ENCODE results near the gene CSDE1. TPM values are rescaled to one million over a fixed set of nuclear protein-coding genes. Genes with fewer than 3 reads are reported as not detected.

CSDE1 gene
- total RNA-seq, 1 experiment from 2014 or later: 403 TPM

DNA sequence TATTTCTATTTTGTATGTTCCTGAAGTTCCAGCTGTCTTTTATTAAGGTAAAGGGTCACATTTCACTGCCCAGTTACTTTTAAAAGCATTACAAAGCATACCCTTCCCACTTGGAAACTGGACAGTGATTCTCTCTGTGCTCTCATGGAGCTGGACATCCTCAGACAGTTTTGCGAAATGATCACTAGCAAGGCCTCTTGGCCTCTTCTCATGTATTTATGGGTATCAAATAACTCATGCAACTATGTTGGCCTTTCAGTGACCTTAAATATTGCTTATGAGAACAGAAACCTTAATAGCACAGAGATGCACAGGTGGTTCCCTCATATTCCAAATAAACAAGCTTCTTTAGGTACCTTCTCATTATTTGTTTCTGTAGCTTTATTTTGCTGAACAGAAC is 54.5 kb downstream of the CSDE1 start:
- no peaks in the 10 kb centered on the region for H3K4me1 Mint-ChIP-seq (ENCODE audit: low read depth, unreplicated experiment)
- intact Hi-C loops (cut with micrococcal nuclease; ENCODE audit: unreplicated experiment): no loop called here
- Histone ChIP-seq H3K36me3 (ENCODE audit: control insufficient read depth, insufficient read depth, low read length) (no peaks in the 10 kb centered on the region), H3K4me1 (no peaks in the 10 kb centered on the region), H3K9me3 (no peaks in the 10 kb centered on the region), H3K4me3 (ENCODE audit: low read depth, low read length) (no peak overlapping the region), H3K27me3 (replicated peaks; ENCODE audit: control insufficient read depth, insufficient read depth, low read length) (no peaks in the 10 kb centered on the region)
- no peak overlapping the region for H3K4me3 Mint-ChIP-seq (ENCODE audit: unreplicated experiment)
- ChIA-PET CTCF (no interaction called here), POLR2A (no interaction called here)
- H3K27ac Mint-ChIP-seq (ENCODE audit: unreplicated experiment): no peak overlapping the region
- no peak for DNase-seq
- H3K27me3 Mint-ChIP-seq (ENCODE audit: insufficient read depth, unreplicated experiment): no peaks in the 10 kb centered on the region
- H3K9me3 Mint-ChIP-seq (ENCODE audit: unreplicated experiment): no peaks in the 10 kb centered on the region
- peaks cover 16% of the 10 kb centered on the region for H3K36me3 Mint-ChIP-seq (ENCODE audit: insufficient read depth, unreplicated experiment)
- TF ChIP-seq, protein P1, sequence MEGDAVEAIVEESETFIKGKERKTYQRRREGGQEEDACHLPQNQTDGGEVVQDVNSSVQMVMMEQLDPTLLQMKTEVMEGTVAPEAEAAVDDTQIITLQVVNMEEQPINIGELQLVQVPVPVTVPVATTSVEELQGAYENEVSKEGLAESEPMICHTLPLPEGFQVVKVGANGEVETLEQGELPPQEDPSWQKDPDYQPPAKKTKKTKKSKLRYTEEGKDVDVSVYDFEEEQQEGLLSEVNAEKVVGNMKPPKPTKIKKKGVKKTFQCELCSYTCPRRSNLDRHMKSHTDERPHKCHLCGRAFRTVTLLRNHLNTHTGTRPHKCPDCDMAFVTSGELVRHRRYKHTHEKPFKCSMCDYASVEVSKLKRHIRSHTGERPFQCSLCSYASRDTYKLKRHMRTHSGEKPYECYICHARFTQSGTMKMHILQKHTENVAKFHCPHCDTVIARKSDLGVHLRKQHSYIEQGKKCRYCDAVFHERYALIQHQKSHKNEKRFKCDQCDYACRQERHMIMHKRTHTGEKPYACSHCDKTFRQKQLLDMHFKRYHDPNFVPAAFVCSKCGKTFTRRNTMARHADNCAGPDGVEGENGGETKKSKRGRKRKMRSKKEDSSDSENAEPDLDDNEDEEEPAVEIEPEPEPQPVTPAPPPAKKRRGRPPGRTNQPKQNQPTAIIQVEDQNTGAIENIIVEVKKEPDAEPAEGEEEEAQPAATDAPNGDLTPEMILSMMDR (IDR thresholded peaks at IDR 0.05; ENCODE audit: insufficient read depth in 1 of 2, low read depth in 1 of 2, low read length in 1 of 2, severe bottlenecking in 1 of 2, unreplicated experiment in 1 of 2): no peak
- no TSS peak for BruUV-seq (replicated peaks)

DNA sequence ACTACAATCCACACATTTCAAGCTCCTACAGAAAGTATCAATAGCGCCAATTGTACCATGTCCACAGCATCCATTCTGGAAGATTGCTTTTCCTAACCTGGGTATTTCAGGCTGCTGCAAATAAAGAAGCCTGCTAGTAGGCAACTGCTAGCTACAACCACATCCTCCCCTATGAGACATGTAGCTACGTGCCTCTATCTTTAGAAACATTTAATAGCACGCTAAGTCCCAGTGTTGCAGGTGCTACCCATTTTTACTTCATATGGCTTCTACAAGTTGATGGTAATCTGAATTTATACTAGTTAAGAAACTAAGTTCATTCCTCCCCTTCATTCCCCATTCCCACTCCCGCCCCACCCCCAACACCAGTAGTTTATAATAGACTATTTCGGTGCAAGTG is 55.0 kb downstream of the CSDE1 start:
- BruUV-seq (replicated peaks): no TSS peak
- no peaks in the 10 kb centered on the region for H3K4me1 Mint-ChIP-seq (ENCODE audit: low read depth, unreplicated experiment)
- no peaks in the 10 kb centered on the region for H3K27me3 Mint-ChIP-seq (ENCODE audit: insufficient read depth, unreplicated experiment)
- Histone ChIP-seq H3K27me3 (replicated peaks; ENCODE audit: control insufficient read depth, insufficient read depth, low read length) (no peaks in the 10 kb centered on the region), H3K4me1 (no peaks in the 10 kb centered on the region), H3K4me3 (ENCODE audit: low read depth, low read length) (no peak overlapping the region), H3K9me3 (no peaks in the 10 kb centered on the region), H3K36me3 (ENCODE audit: control insufficient read depth, insufficient read depth, low read length) (no peaks in the 10 kb centered on the region)
- DNase-seq: no peak
- TF ChIP-seq, protein P1 (IDR thresholded peaks at IDR 0.05; ENCODE audit: insufficient read depth in 1 of 2, low read depth in 1 of 2, low read length in 1 of 2, severe bottlenecking in 1 of 2, unreplicated experiment in 1 of 2): no peak
- H3K4me3 Mint-ChIP-seq (ENCODE audit: unreplicated experiment): no peak overlapping the region
- CTCF ChIA-PET: no interaction called here
- intact Hi-C loops (cut with micrococcal nuclease; ENCODE audit: unreplicated experiment): no loop called here
- H3K36me3 Mint-ChIP-seq (ENCODE audit: insufficient read depth, unreplicated experiment): peaks cover 11% of the 10 kb centered on the region
- POLR2A ChIA-PET: no interaction called here
- no peak overlapping the region for H3K27ac Mint-ChIP-seq (ENCODE audit: unreplicated experiment)
- no peaks in the 10 kb centered on the region for H3K9me3 Mint-ChIP-seq (ENCODE audit: unreplicated experiment)

DNA sequence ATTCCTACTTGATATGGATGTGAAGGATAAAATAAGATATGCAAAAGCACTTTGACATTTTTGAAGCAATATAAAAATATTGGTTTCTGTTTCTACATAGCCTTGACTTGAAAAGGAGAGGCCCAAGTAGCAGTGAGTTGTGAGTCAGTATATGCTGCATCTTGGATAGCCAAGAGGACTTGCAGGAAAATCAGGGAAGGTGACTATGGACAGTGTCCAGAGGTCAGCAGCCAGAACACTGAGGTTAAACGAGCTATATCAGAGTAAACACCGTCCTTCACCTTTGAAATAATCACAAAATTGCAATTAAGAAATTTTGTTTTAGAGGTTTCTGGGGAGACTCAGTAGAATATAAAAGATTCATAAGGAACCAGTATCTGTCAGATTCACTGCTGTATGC is 55.9 kb downstream of the CSDE1 start:
- POLR2A ChIA-PET: no interaction called here
- CTCF ChIA-PET: no interaction called here

More for the DNA sequence above, 55.9 kb downstream of the CSDE1 start:
- no peak for DNase-seq
- no peaks in the 10 kb centered on the region for H3K36me3 ChIP-seq (ENCODE audit: control insufficient read depth, insufficient read depth, low read length)
- no TSS peak for BruUV-seq (replicated peaks)
- no peaks in the 10 kb centered on the region for H3K9me3 Mint-ChIP-seq (ENCODE audit: unreplicated experiment)
- intact Hi-C loops (cut with micrococcal nuclease; ENCODE audit: unreplicated experiment): no loop called here
- H3K4me1 ChIP-seq: no peaks in the 10 kb centered on the region
- H3K27ac Mint-ChIP-seq (ENCODE audit: unreplicated experiment): no peak overlapping the region
- peaks cover 3% of the 10 kb centered on the region for H3K36me3 Mint-ChIP-seq (ENCODE audit: insufficient read depth, unreplicated experiment)
- no peaks in the 10 kb centered on the region for H3K9me3 ChIP-seq
- H3K27me3 ChIP-seq (replicated peaks; ENCODE audit: control insufficient read depth, insufficient read depth, low read length): no peaks in the 10 kb centered on the region
- H3K4me3 ChIP-seq (ENCODE audit: low read depth, low read length): no peak overlapping the region
- no peaks in the 10 kb centered on the region for H3K4me1 Mint-ChIP-seq (ENCODE audit: low read depth, unreplicated experiment)
- TF ChIP-seq, protein P1 (IDR thresholded peaks at IDR 0.05; ENCODE audit: insufficient read depth in 1 of 2, low read depth in 1 of 2, low read length in 1 of 2, severe bottlenecking in 1 of 2, unreplicated experiment in 1 of 2): no peak
- no peak overlapping the region for H3K4me3 Mint-ChIP-seq (ENCODE audit: unreplicated experiment)
- no peaks in the 10 kb centered on the region for H3K27me3 Mint-ChIP-seq (ENCODE audit: insufficient read depth, unreplicated experiment)

Measured in Caco-2 (cell line).